Stimulated activated CD8-positive, alpha-beta memory T cell treated with anti-CD3 and anti-CD28 coated beads, Interleukin-7, amount 100 ng/mL, for 24 hours (primary cell): ENCODE results near the gene NHSL2.
A peak's percentile ranks its signal among the peaks of the same experiment; 100 is the strongest.
"Not testable (repeated sequence)": the region's sequence is repeated elsewhere in the genome, so short reads cannot be mapped to it uniquely, and the experiment has no call there.

Experiments used
- DNase-seq: peaks from one replicate; pipeline ENCODE4 v3.0.0-alpha.2; 2020; ENCODE audit warnings: low read depth

Gene NHSL2

GRCh38 chrX:71910643-71910985 is at the start of gene NHSL2:
Gene NHSL2, plus strand, starts transcription at chrX:71910845.
- no peak for DNase-seq

DNA sequence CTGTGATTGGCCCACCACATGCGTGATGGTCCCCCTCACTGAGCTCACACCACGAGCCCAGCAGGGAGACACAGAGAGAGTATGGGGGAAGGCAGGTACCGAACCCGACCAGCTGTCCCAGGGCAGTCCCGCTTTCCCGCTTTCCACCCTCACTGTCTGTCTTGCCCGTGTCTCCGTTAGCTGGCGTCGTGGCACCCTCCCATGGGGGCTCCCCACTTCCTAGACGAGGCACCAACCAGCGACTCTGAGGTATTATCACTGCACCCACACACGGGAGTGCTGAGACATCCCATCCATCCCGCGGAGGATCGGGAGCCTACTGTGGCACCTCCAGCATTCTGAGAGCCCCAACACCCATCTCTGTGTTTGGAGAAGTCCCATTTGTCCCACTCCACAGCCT is 43.0 kb upstream of the NHSL2 start:
- no peak for DNase-seq

- DNase-seq: not testable (repeated sequence)
Observed at GRCh38 chrX:71869566-71869965, 41.1 kb upstream of the NHSL2 start.

GRCh38 chrX:71870208-71871098 is 40.2 kb upstream of the NHSL2 start:
- DNase-seq: no peak

- DNase-seq: no peak
Observed at GRCh38 chrX:71871367-71871766, 39.3 kb upstream of the NHSL2 start.

DNA sequence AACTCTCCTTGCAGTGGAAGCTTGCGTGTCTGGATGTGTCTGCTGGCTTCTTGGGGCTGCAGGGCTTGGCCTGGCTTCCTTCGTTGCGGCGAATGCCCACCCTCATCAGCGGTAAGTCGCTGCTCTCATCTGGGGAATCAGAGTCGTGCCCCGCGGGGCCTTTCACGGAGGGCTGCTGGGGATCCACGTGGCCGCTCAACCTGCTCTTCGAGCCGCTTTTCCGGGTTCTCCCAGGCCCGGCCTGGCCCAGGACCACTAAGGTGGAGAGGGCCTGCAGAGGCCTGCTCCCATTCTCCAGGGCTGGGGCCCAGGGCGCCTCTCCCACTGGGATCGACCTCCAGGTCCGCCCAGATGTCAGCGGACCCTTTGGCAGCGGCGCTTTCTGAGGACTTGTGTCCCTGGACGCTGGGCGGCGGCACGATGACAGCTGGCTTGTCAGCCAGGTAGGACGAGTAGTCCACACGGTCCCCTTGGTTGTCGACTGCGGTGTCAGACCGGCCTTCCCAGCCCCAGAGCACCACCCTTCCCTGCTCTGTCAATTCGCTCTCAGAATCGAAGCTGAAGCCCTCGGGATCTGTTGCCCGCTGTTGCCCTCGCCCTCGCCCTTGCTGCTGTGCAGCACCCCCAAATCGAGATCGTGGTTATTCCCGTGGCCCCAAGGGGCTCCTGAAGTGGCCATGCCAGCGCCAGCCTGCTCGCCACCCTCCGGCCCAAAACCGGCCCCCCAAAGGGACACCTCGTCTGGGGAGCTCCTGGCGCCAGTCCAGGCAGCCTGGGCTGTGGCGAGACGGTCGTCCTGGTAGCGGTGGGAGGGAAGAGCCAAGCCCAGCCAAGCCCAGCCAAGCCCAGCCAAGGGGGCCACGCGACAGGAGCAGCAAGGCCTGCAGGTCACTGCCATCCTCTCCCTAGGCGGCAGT is 37.8 kb upstream of the NHSL2 start:
- DNase-seq: no peak

DNA sequence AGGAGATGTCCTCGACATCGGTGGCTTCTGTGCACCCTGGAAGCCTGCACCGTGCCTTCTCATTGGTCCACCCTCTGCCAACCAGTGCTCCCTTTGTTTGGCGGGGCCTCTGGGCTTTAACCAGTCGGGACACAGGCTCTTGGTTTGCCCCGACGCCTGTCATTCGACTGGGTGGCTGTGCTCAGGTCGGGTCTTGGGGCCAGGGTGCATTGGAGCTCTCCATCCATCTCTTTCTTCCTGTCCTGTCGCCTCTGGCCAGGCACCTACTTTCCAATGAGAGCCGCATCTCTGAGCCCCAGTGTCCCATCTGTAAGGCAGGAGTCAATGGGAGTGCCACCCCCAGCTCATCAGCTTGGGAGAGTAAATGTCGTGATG is 37.2 kb upstream of the NHSL2 start:
- no peak for DNase-seq

DNA sequence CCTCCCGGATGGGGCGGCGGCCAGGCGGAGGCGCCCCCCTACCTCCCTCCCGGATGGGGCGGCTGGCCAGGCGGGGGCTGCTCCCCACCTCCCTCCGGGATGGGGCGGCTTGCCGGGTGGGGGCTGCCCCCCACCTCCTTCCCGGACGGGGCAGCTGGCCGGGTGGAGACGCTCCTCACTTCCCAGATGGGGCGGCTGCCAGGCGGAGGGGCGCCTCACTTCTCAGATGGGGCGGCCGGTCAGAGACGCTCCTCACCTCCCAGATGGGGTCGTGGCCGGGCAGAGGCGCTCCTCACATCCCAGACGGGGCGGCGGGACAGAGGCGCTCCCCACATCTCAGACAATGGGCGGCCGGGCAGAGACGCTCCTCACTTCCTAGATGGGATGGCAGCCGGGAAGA is 33.8 kb upstream of the NHSL2 start:
- DNase-seq: not testable (repeated sequence)

DNA sequence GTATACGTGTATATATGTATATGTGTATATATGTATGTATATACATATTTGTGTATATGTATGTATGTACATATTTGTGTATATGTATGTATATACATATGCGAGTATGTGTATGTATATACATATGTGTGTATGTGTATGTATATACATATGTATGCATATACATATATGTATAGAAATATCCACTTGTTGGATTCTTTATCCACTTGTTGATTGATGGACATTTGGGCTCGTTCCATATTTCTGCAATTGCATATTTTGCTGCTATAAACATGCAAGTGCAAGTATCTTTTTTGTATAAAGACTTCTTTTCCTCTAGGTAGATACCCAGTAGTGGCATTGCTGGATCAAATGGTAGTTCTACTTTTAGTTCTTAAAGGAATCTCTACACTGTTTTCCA is 25.5 kb upstream of the NHSL2 start:
- no peak for DNase-seq

GRCh38 chrX:71895607-71896006 is 15.0 kb upstream of the NHSL2 start:
- DNase-seq: no peak

- no peak for DNase-seq
Observed at GRCh38 chrX:71906144-71906543, 4.5 kb upstream of the NHSL2 start.

DNA sequence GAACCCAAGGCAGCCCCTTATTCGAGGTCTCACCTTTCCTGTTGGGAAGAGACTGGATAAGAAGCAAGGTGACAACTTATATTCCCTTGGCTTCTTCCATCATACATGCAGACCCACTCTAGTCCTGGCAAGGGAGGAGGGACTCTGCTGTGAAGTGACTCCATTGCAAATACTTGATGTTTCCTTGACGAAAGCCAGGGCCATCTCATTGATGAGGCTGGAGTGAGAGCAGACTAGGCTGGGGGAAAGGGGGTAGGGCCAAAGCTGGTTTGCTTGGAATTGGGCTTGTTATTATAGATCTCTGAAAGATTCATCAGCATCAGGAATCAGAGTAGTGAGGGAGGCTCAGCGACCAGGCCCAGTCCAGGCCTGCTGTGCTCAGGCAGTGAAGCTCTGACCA is 2.3 kb upstream of the NHSL2 start:
- DNase-seq: no peak

GRCh38 chrX:71909956-71910355 is 689 bp upstream of the NHSL2 start:
- no peak for DNase-seq

GRCh38 chrX:71910986-71911730 is 513 bp downstream of the NHSL2 start:
- peak; percentile 1 for DNase-seq

DNA sequence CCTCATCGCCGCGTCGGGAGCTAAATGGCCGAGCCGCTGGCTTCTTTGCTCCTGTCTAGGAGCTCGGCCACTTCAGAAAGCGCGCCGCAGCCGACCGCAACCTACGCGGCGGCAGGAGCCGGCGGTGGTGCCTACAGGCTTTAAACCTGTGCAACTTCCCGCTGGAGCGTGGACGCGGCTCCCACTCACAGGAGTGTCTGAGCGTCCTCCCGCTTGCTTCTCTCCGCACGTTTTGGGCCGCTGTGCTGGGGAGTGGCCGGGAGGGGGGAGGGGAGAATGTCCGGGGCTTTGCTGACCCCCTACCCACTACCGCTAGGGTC is 1.0 kb downstream of the NHSL2 start:
- no peak for DNase-seq

DNA sequence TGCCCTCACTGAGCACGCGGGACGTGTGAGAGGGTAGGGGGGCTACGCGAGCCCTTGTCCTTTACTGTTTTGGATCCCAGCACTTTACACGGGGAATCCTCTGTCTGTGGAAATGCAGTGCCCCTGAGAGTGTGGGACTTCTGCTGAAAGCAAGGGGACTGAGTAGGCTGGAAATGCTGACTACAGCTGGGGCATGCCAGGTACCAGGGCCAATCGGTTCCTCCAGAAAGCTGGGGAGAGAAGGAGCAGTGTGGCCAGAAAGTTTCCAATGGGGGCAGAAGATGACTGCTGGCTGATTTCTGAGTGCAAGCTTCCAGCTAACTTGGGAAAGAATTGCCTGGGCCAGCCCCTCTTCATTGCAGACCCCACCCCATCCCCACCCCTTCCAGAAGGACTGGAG is 1.5 kb downstream of the NHSL2 start:
- no peak for DNase-seq

DNA sequence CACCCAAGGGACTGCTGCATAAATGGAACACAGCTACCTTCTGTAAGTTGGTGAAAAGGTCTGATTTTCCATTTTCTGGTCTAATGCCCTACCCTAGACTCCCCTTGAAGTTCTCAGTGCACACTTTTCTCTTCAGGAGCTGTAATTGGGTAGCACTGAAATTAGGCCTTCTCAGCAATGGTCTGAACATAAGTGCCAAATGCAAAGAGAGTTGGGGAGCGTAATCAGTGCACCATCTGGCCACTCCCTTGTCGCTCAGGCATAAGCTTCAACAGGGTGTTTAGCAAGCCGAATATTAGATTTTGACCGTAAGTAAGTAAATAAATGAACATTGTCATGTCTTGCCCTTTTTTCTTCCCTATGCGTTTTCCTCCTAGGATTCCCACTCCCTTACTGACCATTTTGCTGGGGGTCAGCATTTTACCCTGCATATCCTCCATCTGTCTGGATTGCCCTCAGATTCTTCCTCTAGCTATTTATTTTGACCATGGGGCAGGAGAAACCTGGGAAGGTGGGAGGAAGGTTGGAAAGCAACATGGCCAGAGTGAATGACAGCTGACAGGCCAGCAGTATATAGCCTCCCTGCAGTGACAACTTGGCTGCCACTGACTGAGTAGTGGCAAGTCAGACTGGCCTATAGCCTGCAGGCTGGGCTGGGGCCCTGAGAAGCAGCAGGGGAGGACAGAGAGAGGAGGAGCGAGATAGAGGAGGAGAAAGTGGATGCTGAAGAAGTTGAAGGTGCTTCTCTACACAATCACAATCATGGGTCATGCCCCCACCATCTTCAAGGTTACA is 2.7 kb downstream of the NHSL2 start:
- DNase-seq: no peak

GRCh38 chrX:71917621-71918343 is 7.1 kb downstream of the NHSL2 start:
- no peak for DNase-seq

DNA sequence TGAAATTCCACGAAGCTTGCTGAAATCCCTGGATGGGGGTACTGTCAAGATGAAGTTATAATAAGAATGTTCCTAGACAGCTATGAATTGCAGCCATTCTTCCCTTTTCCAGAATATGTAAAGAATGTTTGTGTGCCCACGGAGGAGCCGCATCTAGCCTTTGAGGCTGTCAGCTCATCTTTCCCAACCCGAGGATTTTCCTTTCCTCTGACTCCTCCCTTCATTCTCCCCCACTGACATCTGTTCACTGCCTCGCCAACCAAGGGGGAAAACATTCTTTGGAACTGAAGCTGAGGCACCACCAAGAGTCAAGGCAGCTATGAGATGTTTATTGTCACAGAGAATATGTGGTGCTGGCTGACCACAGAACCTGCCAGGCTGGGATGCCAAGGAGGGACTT is 8.8 kb downstream of the NHSL2 start:
- DNase-seq: no peak

GRCh38 chrX:71919886-71920285 is 9.2 kb downstream of the NHSL2 start:
- DNase-seq: no peak

DNA sequence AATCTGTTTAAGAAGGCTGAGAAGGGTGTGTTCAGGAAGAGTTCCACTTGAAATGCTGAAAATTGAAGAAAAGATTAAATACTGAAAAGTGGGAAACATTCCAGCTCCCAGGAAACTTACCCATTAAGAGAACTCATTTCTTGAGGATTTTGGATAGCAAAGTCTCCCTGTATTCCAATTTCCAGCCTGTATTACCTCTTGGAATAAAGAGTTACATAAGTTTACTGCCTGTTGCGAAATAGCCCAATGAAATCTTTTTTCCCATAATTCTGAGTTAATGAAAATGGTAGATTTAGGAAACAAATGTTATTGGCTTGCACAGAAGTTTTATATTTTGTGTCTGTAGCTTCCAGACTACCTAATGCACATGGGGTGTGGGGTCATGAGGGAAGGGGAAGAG is 12.0 kb downstream of the NHSL2 start:
- no peak for DNase-seq
